HL-60 (cell line): ENCODE measurements around the gene PLSCR5.

Experiments
- DNase-seq, 2 experiments: peaks; one replicate each; pipeline ENCODE4 v3.0.0-alpha.2; 2010 to 2020; ENCODE audit warnings: low read depth in 1 of 2, low spot score in 1 of 2
- H3K27ac ChIP-seq: fragments of 250-450 bp; sonication (Bioruptor Pico); replicated peaks from 2 replicates; pipeline ENCODE4 v1.5.1; 2020; ENCODE audit warnings: mild to moderate bottlenecking, moderate library complexity
- H3K27me3 ChIP-seq: fragments of 250-450 bp; sonication (Bioruptor Pico); 2 replicates; pipeline ENCODE4 v1.5.1; 2021; ENCODE audit warnings: mild to moderate bottlenecking, moderate library complexity; ENCODE audit not compliant: insufficient read depth, poor library complexity, severe bottlenecking
- H3K4me3 ChIP-seq: replicated peaks from 2 replicates; pipeline ENCODE4 v1.5.1; 2011; ENCODE audit warnings: mild to moderate bottlenecking, control low read depth, low read length; ENCODE audit not compliant: insufficient read depth
- CTCF ChIP-seq: IDR thresholded peaks from one replicate; pipeline ENCODE4 v1.5.1; 2011; ENCODE audit warnings: low read length, control low read depth, inconsistent platforms; ENCODE audit not compliant: insufficient read depth
- GABPA ChIP-seq: IDR thresholded peaks from 2 replicates; pipeline ENCODE4 v1.6.1; 2012; ENCODE audit warnings: low read depth
- POLR2AphosphoS5 ChIP-seq: IDR thresholded peaks from 2 replicates; pipeline ENCODE4 v1.6.1; 2012; ENCODE audit warnings: low read depth
- REST ChIP-seq: IDR thresholded peaks from 2 replicates; pipeline ENCODE4 v1.6.1; 2012; ENCODE audit warnings: low read depth; ENCODE audit not compliant: insufficient replicate concordance
- SPI1 ChIP-seq: IDR thresholded peaks from 2 replicates; pipeline ENCODE4 v1.6.1; 2012; ENCODE audit warnings: low read depth, mild to moderate bottlenecking, borderline replicate concordance

The PLSCR5 gene

GRCh38 chr3:146557745-146558144 lies 47.4 kb downstream of the PLSCR5 start:
- Histone ChIP-seq H3K27me3 (no peaks in the 10 kb centered on the region), H3K27ac (peak overlapping the region; percentile 67), H3K4me3 (no peak overlapping the region)
- peak; percentile 67 to 83 for DNase-seq
- TF ChIP-seq REST (no peak), CTCF (no peak), GABPA (no peak), SPI1 (peak; percentile 89)

- TF ChIP-seq SPI1, result no peak
- H3K27ac ChIP-seq, result no peak overlapping the region
- DNase-seq, result no peak
- no peaks in the 10 kb centered on the region for H3K27me3 ChIP-seq
- H3K4me3 ChIP-seq, result no peak overlapping the region
These were observed 49.8 kb downstream of the PLSCR5 start for GRCh38 chr3:146555311-146555710.

- no peak overlapping the region for H3K4me3 ChIP-seq
- peak overlapping the region; percentile 47 for H3K27ac ChIP-seq
- DNase-seq, result peak in 1 of 2 experiments; percentile 45
- TF ChIP-seq REST (no peak), GABPA (no peak), CTCF (no peak), SPI1 (no peak), POLR2AphosphoS5 (no peak)
- H3K27me3 ChIP-seq, result no peaks in the 10 kb centered on the region
These were observed 50.9 kb downstream of the PLSCR5 start for GRCh38 chr3:146554151-146554760.

GRCh38 chr3:146550743-146551510 lies 54.2 kb downstream of the PLSCR5 start:
- no peak for DNase-seq
- H3K4me3 ChIP-seq, result no peak overlapping the region
- TF ChIP-seq CTCF (no peak), POLR2AphosphoS5 (no peak), GABPA (no peak), SPI1 (no peak), REST (no peak)

More at GRCh38 chr3:146550743-146551510, 54.2 kb downstream of the PLSCR5 start:
- Histone ChIP-seq H3K27ac (no peak overlapping the region), H3K27me3 (no peaks in the 10 kb centered on the region)
